ENCODE results near the gene PDE1A. TPM values are rescaled to one million over a fixed set of nuclear protein-coding genes. Genes with fewer than 3 reads are reported as not detected.

Gene PDE1A
- total RNA-seq, 3 donors from 2014 or later = 4.3 to 7.9 (median 5.6) TPM

DNA sequence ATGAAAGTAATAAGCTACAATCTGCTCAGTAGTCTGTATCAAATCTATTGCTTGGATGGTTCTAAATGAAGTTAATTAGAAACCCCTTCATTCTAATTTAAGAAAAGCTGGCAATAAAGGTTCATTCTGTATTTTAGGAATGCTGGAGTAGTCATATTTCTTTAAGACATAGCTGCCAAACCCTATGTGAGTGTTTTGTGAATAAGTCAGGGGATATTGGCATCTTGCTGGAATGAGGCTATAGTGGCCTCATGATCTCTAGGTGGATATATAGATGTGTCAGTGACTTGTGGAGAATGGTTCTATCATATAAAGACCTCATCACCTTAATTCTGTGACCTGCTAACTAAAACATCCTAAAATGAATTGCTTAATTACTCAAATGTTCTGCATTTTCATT lies 196.3 kb downstream of the PDE1A start:
- H3K4me3 ChIP-seq = no peak overlapping the region

GRCh38 chr2:182229297-182229696 lies 197.5 kb downstream of the PDE1A start:
- Histone ChIP-seq H3K27me3 (no peaks in the 10 kb centered on the region), H3K9me3 (no peaks in the 10 kb centered on the region), H3K27ac (no peak overlapping the region), H3K4me1 (no peaks in the 10 kb centered on the region), H3K36me3 (peaks cover 3% of the 10 kb centered on the region), H3K4me3 (no peak overlapping the region)
- intact Hi-C loops (cut with DNase I; ENCODE audit: low total_unique reads) = no loop called here
- no peak for DNase-seq (ENCODE audit: low spot score in 2 of 2)
- TF ChIP-seq POLR2AphosphoS5 (IDR thresholded peaks at IDR 0.05) (no peak), POLR2A (IDR thresholded peaks at IDR 0.05) (no peak)
- TF ChIP-seq, protein P1, sequence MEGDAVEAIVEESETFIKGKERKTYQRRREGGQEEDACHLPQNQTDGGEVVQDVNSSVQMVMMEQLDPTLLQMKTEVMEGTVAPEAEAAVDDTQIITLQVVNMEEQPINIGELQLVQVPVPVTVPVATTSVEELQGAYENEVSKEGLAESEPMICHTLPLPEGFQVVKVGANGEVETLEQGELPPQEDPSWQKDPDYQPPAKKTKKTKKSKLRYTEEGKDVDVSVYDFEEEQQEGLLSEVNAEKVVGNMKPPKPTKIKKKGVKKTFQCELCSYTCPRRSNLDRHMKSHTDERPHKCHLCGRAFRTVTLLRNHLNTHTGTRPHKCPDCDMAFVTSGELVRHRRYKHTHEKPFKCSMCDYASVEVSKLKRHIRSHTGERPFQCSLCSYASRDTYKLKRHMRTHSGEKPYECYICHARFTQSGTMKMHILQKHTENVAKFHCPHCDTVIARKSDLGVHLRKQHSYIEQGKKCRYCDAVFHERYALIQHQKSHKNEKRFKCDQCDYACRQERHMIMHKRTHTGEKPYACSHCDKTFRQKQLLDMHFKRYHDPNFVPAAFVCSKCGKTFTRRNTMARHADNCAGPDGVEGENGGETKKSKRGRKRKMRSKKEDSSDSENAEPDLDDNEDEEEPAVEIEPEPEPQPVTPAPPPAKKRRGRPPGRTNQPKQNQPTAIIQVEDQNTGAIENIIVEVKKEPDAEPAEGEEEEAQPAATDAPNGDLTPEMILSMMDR (IDR thresholded peaks at IDR 0.05) = no peak

More for the DNA sequence above, 196.3 kb downstream of the PDE1A start:
- no peaks in the 10 kb centered on the region for H3K4me1 ChIP-seq
- DNase-seq (ENCODE audit: low spot score in 2 of 2) = no peak
- H3K27me3 ChIP-seq = no peaks in the 10 kb centered on the region
- no peaks in the 10 kb centered on the region for H3K9me3 ChIP-seq
- no peak overlapping the region for H3K27ac ChIP-seq
- TF ChIP-seq POLR2A (IDR thresholded peaks at IDR 0.05) (no peak), POLR2AphosphoS5 (IDR thresholded peaks at IDR 0.05) (no peak)
- TF ChIP-seq, protein P1 (IDR thresholded peaks at IDR 0.05) = no peak
- peaks cover 3% of the 10 kb centered on the region for H3K36me3 ChIP-seq
- intact Hi-C loops (cut with DNase I; ENCODE audit: low total_unique reads) = no loop called here

GRCh38 chr2:182228741-182229140 lies 198.1 kb downstream of the PDE1A start:
- intact Hi-C loops (cut with DNase I; ENCODE audit: low total_unique reads) = no loop called here
- no peaks in the 10 kb centered on the region for H3K4me1 ChIP-seq
- TF ChIP-seq, protein P1 (IDR thresholded peaks at IDR 0.05) = no peak
- TF ChIP-seq POLR2AphosphoS5 (IDR thresholded peaks at IDR 0.05) (no peak), POLR2A (IDR thresholded peaks at IDR 0.05) (no peak)
- no peak overlapping the region for H3K4me3 ChIP-seq
- H3K36me3 ChIP-seq = peaks cover 3% of the 10 kb centered on the region
- H3K9me3 ChIP-seq = no peaks in the 10 kb centered on the region
- DNase-seq (ENCODE audit: low spot score in 2 of 2) = no peak
- H3K27ac ChIP-seq = no peak overlapping the region
- H3K27me3 ChIP-seq = no peaks in the 10 kb centered on the region

DNA sequence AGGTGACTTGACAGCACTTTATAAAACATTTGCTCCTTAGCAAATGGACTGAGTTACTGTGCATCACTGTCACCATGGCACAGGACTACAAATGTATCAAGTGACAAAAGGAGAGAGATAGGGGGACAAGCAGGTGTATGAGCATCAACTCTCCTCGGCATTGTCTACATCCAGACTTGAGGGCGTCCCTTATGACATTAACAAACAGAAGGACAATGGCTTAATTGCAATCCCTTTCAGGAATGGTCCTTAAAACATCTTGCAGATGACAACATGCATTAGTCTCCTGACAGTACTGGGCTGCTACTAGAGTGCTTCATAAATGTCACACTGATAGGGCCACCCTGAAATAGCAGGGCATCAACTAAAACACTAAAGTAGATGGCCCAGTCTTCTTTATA lies 198.8 kb downstream of the PDE1A start:
- Histone ChIP-seq H3K4me1 (no peaks in the 10 kb centered on the region), H3K27ac (no peak overlapping the region), H3K9me3 (no peaks in the 10 kb centered on the region), H3K36me3 (peaks cover 3% of the 10 kb centered on the region), H3K4me3 (no peak overlapping the region), H3K27me3 (no peaks in the 10 kb centered on the region)
- intact Hi-C loops (cut with DNase I; ENCODE audit: low total_unique reads) = no loop called here
- no peak for DNase-seq (ENCODE audit: low spot score in 2 of 2)
- TF ChIP-seq POLR2A (IDR thresholded peaks at IDR 0.05) (no peak), POLR2AphosphoS5 (IDR thresholded peaks at IDR 0.05) (no peak)
- TF ChIP-seq, protein P1 (IDR thresholded peaks at IDR 0.05) = no peak

GRCh38 chr2:182226807-182227206 lies 200.0 kb downstream of the PDE1A start:
- no peaks in the 10 kb centered on the region for H3K4me1 ChIP-seq
- TF ChIP-seq POLR2AphosphoS5 (IDR thresholded peaks at IDR 0.05) (no peak), POLR2A (IDR thresholded peaks at IDR 0.05) (no peak)
- TF ChIP-seq, protein P1 (IDR thresholded peaks at IDR 0.05) = no peak
- H3K27ac ChIP-seq = no peak overlapping the region
- DNase-seq (ENCODE audit: low spot score in 2 of 2) = no peak
- no peaks in the 10 kb centered on the region for H3K9me3 ChIP-seq
- no peak overlapping the region for H3K4me3 ChIP-seq
- H3K27me3 ChIP-seq = no peaks in the 10 kb centered on the region
- intact Hi-C loops (cut with DNase I; ENCODE audit: low total_unique reads) = no loop called here
- peaks cover 3% of the 10 kb centered on the region for H3K36me3 ChIP-seq

All from breast epithelium (tissue), 4 donors.